Lung microvascular endothelial cell (primary cell): ENCODE data around the gene ANKRD27. TPM values are rescaled to one million over a fixed set of nuclear protein-coding genes. Genes with fewer than 3 reads are reported as not detected.
"Not testable (repeated sequence)": the region's sequence is repeated elsewhere in the genome, so short reads cannot be mapped to it uniquely, and the experiment has no call there.

Source experiments
- DNase-seq, 2 donors: peaks; one replicate each; pipeline versions ENCODE4 v3.0.0 to v3.0.0-alpha.2; 2010; ENCODE audit warnings: low read depth in 2 of 2
- total RNA-seq: library from RNA; depleted of rRNA; stranded (reverse); fragments of >200 nt; gene quantifications from 2 replicates; pipeline ENCODE4 v1.2.1, GENCODE V29; 2014

Gene ANKRD27
- total RNA-seq, result 20.5 and 31.9 TPM in 2 replicates

DNA sequence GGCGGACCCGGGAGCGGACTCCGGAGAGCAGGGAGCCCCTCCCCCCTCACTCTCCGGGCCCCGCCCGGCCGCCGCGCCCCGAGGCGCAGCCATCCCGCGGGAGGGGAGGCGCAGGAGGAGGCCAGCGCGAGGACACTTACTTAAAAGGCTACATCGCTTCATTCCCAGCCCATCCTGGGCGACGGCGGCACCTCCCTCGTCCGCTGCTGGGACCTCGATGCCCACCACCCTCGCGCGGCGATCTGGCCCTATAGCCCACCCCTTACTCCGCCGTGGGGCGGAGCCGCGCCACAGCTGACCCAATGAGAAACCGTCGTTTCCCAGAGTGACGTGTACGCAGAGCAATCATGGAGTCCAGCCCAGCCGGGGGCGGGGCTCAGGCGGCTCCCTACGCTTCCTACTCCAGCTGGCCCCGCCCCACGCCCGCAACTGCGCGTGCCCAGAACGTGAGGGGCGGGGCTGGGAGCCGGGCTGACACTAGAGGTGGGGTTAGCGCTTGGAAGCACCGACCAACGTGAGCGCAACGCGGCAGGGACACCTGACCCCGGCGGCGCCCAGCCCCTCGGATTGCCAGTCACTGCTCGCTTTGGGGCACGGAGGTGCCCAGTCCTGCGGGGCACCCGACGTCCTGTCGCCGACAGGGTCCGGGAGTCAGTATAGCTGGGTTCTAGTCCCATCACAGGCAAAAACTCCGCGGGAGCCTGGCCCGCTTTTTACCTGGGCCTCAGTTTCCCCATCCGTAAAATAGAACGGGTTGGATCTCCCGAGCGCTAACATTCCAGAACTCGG, at the start of gene ANKRD27:
Gene ANKRD27, minus strand, starts transcription at position 250 of the 789 bp plus-strand sequence. CDS start 16,165 bp downstream, outside the sequence.
- DNase-seq, result peak; percentile 98 to 99

DNA sequence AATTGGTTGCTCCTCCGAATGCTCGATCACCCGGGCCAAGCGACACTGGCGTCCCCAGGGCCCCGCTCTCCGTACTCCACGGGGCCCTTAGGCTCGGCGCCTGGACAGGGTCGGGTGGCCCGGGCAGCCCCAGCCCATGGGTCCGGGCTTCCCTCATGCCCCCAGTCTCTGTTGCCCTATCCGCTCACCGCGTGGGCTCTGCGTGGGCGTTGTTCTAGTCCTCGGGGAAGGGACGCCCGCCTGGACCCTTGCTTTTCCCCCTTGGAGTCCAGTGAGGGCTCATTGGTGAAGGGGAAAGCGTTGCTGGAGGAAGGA, 45.9 kb upstream of the ANKRD27 start:
- DNase-seq, result no peak

DNA sequence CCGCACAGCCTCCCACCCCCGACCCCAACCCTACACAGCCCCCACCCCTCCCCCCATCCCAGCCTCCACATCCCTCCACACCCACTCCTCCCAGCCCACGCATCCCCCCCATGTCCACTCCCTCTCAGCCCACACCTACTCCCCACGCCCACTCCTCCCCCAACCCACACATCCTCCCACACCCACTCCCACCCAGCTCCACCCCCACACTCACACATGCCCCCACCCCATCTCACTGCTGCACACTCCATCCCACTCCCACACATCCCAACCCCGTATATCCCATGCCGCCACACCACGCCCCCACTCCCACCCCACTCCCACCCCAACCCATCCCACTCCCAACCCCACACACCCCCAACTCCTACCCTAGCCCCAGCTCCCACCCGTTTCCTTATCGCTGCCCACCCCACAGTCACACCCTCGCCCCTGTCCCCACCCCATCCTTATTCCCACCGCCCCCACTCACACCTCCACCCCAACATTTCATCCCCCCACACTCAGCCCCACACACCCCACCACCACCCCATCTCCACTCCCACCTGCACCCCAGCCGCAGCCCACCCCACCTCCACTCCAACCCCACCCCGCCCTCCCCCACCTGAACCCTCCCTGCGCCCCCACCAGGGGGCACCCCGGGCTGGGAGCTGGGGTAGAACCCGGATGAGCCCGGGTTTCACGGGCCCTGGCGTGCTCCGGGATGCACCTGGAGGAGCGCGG, 45.4 kb upstream of the ANKRD27 start:
- no peak for DNase-seq

DNA sequence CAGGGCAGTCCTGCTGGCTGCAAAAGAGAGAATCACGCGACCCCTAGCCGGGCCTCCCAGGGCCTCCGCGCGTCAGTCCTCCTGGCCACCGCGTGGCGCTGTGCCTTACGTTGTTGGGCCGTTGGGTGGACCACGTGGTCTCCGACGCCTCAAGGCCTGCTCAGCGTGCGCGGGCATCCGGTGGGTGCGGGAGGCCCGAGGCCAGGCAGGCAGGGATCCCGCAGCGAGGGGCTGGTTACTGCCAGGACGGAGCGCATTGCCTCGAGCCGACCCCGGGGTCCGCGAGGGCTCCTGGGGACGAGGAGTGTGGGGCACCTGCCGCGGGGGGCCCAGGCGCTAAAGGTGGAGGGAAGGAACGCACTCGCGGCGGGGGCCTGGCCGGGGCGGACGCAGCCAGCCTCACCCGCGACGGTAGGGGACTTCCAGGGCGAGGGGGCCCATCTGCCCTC, 44.7 kb upstream of the ANKRD27 start, which contains the start of gene TDRD12:
Gene TDRD12, plus strand, starts transcription at position 157 of the 449 bp plus-strand sequence. CDS start 306 bp downstream, outside the sequence.
- no peak for DNase-seq

GRCh38 chr19:32718286-32718685, 43.3 kb upstream of the ANKRD27 start:
- no peak for DNase-seq

GRCh38 chr19:32717496-32717895, 42.5 kb upstream of the ANKRD27 start:
- no peak for DNase-seq

GRCh38 chr19:32716203-32716602, 41.2 kb upstream of the ANKRD27 start:
- not testable (repeated sequence) for DNase-seq

GRCh38 chr19:32711747-32712146, 36.8 kb upstream of the ANKRD27 start:
- no peak for DNase-seq

DNA sequence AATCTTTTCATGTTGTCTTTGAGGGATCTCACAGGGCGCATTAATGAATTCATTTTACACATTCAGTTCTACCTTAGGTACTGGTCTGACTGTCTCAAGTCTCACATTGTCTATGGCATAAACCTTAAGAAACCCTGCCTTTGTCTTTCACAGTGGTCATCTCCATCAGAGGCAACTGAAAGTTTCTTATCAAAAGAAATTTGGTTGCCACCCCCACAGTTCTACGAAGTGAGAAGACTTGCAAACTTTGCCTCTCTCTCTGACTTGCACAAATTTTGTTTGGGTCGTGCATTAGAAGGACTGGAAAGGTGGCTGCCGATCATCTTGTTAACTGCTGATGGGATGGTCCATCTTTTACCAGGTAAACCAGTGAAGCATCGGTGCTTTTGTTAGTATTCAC, 34.1 kb upstream of the ANKRD27 start:
- DNase-seq, result no peak

- DNase-seq, result no peak
These were observed 33.5 kb upstream of the ANKRD27 start for GRCh38 chr19:32708457-32708856.

- not testable (repeated sequence) for DNase-seq
These were observed 29.0 kb upstream of the ANKRD27 start for GRCh38 chr19:32704006-32704405.

- no peak for DNase-seq
These were observed 27.0 kb upstream of the ANKRD27 start for GRCh38 chr19:32702010-32702409.

DNA sequence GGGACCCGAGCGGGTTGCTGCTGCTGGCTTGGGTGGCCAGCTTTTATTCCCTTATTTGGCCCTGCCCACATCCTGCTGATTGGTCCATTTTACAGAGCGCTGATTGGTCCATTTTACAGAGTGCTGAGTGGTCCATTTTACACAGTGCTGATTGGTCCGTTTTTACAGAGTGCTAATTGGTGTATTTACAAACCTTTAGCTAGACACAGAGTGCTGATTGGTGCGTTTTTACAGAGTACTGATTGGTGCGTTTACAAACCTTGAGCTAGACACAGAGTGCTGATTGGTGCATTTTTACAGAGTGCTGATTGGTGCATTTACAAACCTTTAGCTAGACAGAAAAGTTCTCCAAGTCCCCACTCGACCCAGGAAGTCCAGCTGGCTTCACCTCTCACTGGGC, 25.1 kb upstream of the ANKRD27 start:
- DNase-seq, result not testable (repeated sequence)

GRCh38 chr19:32696771-32697170, 21.8 kb upstream of the ANKRD27 start:
- DNase-seq, result peak in 1 of 2 donors; percentile 34

DNA sequence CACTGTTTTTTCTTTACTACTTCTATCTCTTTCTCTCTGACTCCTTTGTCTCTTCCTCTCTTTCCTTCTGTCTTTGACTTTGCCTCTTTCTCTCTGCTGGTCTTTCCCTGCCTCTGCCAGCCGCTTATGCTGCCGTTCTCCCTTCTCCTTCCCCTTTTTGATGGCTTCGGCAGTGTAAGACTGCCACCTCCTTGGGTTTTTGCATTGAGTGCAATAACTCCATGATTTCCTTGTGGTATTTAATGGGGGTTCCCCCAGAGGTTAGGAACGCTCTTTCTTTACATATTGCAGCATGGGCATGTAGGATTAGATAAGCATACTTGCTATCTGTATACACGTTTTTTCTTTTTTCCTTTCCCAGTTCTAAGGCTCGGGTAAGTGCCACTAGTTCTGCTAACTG, 20.5 kb upstream of the ANKRD27 start:
- not testable (repeated sequence) for DNase-seq

DNA sequence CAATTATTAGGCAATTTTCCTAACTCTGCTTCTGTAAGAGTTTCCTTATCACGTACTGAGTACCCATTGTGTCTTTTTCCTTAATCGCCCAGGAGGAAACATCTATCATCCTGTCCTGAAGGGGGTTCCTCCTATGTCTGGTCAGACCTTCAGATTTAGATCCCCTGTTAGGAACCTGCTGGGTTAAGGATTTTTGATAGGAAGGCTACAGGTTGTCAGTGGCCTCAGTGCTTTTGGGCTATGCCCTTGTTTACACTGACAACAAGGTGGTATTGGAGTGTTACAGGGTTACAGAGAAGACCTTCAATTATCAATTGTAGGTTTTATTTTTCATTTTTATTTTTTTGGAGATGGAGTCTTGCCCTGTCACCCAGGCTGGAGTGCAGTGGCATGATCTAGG, 19.9 kb upstream of the ANKRD27 start:
- peak in 1 of 2 donors; percentile 20 for DNase-seq

- DNase-seq, result not testable (repeated sequence)
These were observed 19.3 kb upstream of the ANKRD27 start for GRCh38 chr19:32694316-32694715.

- DNase-seq, result peak in 1 of 2 donors; percentile 16
These were observed 18.4 kb upstream of the ANKRD27 start for GRCh38 chr19:32693151-32694108.

GRCh38 chr19:32692727-32693061, 17.7 kb upstream of the ANKRD27 start:
- DNase-seq, result no peak

GRCh38 chr19:32691952-32692726, 17.2 kb upstream of the ANKRD27 start:
- DNase-seq, result peak; percentile 89 to 92
